CD4-positive, alpha-beta T cell (primary cell): ENCODE results near the gene F11R. TPM values are rescaled to one million over a fixed set of nuclear protein-coding genes. Genes with fewer than 3 reads are reported as not detected.
A peak's percentile ranks its signal among the peaks of the same experiment; 100 is the strongest.

ENCODE experiments used
- ATAC-seq: fragments of 200-7000 bp; cut with Tn5 transposase; one replicate; pipeline ENCODE4 v1.10.0; 2022; ENCODE audit warnings: mild to moderate bottlenecking; ENCODE audit not compliant: poor library complexity
- CTCF ChIA-PET: fragments of 350-600 bp; sonication (Branson Sonifier 250); formaldehyde crosslinking; loops from one replicate; lab custom pipeline; 2021; ENCODE audit warnings: antibody characterized with exemption, inconsistent platforms; lab: Charles Lee
- POLR2A ChIA-PET: fragments of 350-600 bp; sonication (Branson Sonifier 250); formaldehyde crosslinking; loops from one replicate; lab custom pipeline; 2021; ENCODE audit warnings: antibody characterized with exemption, inconsistent platforms; lab: Charles Lee
- DNase-seq, 14 experiments: peaks; one replicate each; pipeline ENCODE4 v3.0.0-alpha.2; 2013 to 2020; ENCODE audit warnings: mixed read lengths in 2 of 14
- H3K27ac ChIP-seq, 2 donors: one replicate each; pipeline versions ENCODE4 v1.5.1 to v1.7.0; 2013; ENCODE audit warnings: low read length in 2 of 2, low read depth in 1 of 2, mild to moderate bottlenecking in 1 of 2
- H3K27me3 ChIP-seq, 2 experiments: 1 replicate in 1 of 2; 2 replicates in 1 of 2; pipeline versions ENCODE4 v1.6.1 to v1.7.0; 2013; ENCODE audit warnings: low read length in 2 of 2, control low read depth in 1 of 2, mild to moderate bottlenecking in 1 of 2, moderate library complexity in 1 of 2; ENCODE audit not compliant: insufficient read depth in 2 of 2, control insufficient read depth in 1 of 2
- H3K36me3 ChIP-seq: one replicate; pipeline ENCODE4 v1.6.1; 2013; ENCODE audit warnings: low read length, control low read depth; ENCODE audit not compliant: insufficient read depth
- H3K4me1 ChIP-seq: one replicate; pipeline ENCODE4 v1.6.1; 2013; ENCODE audit warnings: low read length, control low read depth; ENCODE audit not compliant: insufficient read depth
- H3K4me3 ChIP-seq: one replicate; pipeline ENCODE4 v1.5.1; 2013; ENCODE audit warnings: mild to moderate bottlenecking, low read length, moderate library complexity
- H3K9me3 ChIP-seq, 2 experiments: 1 replicate in 1 of 2; 2 replicates in 1 of 2; pipeline versions ENCODE4 v1.6.1 to v1.7.0; 2013; ENCODE audit warnings: low read length in 2 of 2, mild to moderate bottlenecking in 2 of 2, control low read depth in 1 of 2, moderate library complexity in 1 of 2; ENCODE audit not compliant: control insufficient read depth in 1 of 2, insufficient read depth in 1 of 2
- H3K27ac Mint-ChIP-seq: one replicate; pipeline ENCODE4 v1.8.0; 2020; ENCODE audit warnings: mixed read lengths
- H3K27me3 Mint-ChIP-seq: one replicate; pipeline ENCODE4 v1.8.0; 2021; ENCODE audit warnings: mixed read lengths
- H3K36me3 Mint-ChIP-seq: one replicate; pipeline ENCODE4 v1.8.0; 2021; ENCODE audit warnings: low read depth, mixed read lengths
- H3K4me1 Mint-ChIP-seq: one replicate; pipeline ENCODE4 v1.8.0; 2021; ENCODE audit warnings: low read depth, mixed read lengths
- H3K4me3 Mint-ChIP-seq: one replicate; pipeline ENCODE4 v1.8.0; 2020; ENCODE audit warnings: mild to moderate bottlenecking, mixed read lengths
- H3K9me3 Mint-ChIP-seq: one replicate; pipeline ENCODE4 v1.8.0; 2020; ENCODE audit warnings: mixed read lengths
- intact Hi-C, 2 experiments: fragments of 100-400 bp; cut with DNase I in 1 of 2; cut with micrococcal nuclease in 1 of 2; formaldehyde crosslinking; loops; one replicate each; pipeline versions ENCODE4 v1.15.1 to v1.9.0; 2023 to 2025; cut with DNase I, micrococcal nuclease
- total RNA-seq, 174 experiments: library from RNA in 2 of 174; stranded (reverse) in 2 of 174; gene quantifications; one replicate each; pipeline ENCODE4 v1.2.3 and lab custom pipeline; 2021 to 2026
- TF ChIP-seq, protein P1 (sequence below): fragments of 200-600 bp; IDR thresholded peaks from one replicate; pipeline ENCODE4 v1.8.0; 2022; ENCODE audit warnings: antibody characterized with exemption, mild to moderate bottlenecking

Gene F11R
- total RNA-seq, 2 experiments from 2014 or later = 15.2 to 16.2 TPM

DNA sequence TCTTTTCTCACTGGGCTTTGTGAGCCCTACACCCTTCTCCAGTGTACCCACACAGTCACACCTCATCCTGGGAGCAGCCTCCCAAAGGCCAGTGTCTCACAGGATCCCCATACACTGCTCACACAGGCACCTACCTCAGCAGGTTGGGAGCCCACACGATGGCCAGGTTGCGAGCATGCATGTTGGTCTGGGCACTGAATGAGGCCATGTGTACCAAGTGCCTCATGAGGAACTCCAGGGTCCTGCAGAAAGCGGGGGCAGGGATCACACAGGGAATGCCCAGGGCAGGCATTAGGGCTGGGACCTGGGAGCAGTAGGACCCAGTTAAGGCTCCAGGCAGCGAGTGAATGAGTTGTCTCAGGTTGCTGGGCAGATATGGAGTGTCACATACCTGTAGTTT, 33.3 kb upstream of the F11R start:
- peaks cover 22% of the 10 kb centered on the region for H3K4me1 Mint-ChIP-seq

DNA sequence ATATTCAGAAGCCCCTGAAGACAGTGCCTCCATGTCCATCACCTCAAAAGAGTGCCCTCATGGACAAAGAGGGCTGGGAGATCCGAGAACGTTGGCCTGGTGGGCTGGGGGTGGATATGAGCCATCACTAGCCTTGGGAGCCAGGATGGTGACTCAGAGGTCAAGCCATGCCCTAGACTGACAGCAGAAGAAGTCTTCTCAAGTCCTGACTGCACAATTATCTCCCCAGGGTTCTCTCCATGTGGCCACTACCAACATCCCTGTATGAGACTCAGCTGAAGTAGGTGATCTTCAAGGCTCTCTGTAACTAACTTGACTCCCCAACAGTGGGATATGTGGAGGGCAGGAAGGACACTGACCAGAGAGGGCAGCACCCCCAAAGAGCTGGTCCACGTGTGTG, 31.9 kb upstream of the F11R start:
- no peak for DNase-seq
- Mint-ChIP-seq H3K4me3 (no peak overlapping the region), H3K36me3 (peaks cover 85% of the 10 kb centered on the region), H3K9me3 (no peaks in the 10 kb centered on the region), H3K4me1 (peaks cover 19% of the 10 kb centered on the region), H3K27ac (peak overlapping the region; percentile 64), H3K27me3 (no peaks in the 10 kb centered on the region)
- CTCF ChIA-PET = no interaction called here
- Histone ChIP-seq H3K4me3 (no peak overlapping the region), H3K9me3 (no peaks in the 10 kb centered on the region), H3K27ac (no peak overlapping the region), H3K27me3 (no peaks in the 10 kb centered on the region), H3K36me3 (peaks cover 96% of the 10 kb centered on the region), H3K4me1 (peaks cover 34% of the 10 kb centered on the region)
- TF ChIP-seq, protein P1, sequence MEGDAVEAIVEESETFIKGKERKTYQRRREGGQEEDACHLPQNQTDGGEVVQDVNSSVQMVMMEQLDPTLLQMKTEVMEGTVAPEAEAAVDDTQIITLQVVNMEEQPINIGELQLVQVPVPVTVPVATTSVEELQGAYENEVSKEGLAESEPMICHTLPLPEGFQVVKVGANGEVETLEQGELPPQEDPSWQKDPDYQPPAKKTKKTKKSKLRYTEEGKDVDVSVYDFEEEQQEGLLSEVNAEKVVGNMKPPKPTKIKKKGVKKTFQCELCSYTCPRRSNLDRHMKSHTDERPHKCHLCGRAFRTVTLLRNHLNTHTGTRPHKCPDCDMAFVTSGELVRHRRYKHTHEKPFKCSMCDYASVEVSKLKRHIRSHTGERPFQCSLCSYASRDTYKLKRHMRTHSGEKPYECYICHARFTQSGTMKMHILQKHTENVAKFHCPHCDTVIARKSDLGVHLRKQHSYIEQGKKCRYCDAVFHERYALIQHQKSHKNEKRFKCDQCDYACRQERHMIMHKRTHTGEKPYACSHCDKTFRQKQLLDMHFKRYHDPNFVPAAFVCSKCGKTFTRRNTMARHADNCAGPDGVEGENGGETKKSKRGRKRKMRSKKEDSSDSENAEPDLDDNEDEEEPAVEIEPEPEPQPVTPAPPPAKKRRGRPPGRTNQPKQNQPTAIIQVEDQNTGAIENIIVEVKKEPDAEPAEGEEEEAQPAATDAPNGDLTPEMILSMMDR = no peak
- POLR2A ChIA-PET = interaction anchor here (0.7 kb wide), 1 partner anchor 14 kb away, joined by 3 read pairs; the partner anchor contains the start of gene TSTD1
- ATAC-seq = no peak
- intact Hi-C loops = no loop called here

More for the DNA sequence above, 33.3 kb upstream of the F11R start:
- Mint-ChIP-seq H3K4me3 (no peak overlapping the region), H3K36me3 (peaks cover 77% of the 10 kb centered on the region), H3K9me3 (no peaks in the 10 kb centered on the region), H3K27ac (no peak overlapping the region), H3K27me3 (no peaks in the 10 kb centered on the region)
- H3K36me3 ChIP-seq = peaks cover 91% of the 10 kb centered on the region
- H3K4me1 ChIP-seq = peaks cover 29% of the 10 kb centered on the region
- DNase-seq = no peak
- ChIA-PET CTCF (interaction anchor here (0.9 to 1.3 kb wide), 2 partner anchors 9 to 17 kb away, joined by 5 to 7 read pairs; partner anchors contain the start of genes ARHGAP30 and USF1), POLR2A (interaction anchor here (0.8 to 2.5 kb wide), 4 partner anchors 9 to 16 kb away, joined by 3 to 22 read pairs (median 7); partner anchors contain the start of genes ARHGAP30 and USF1)
- ATAC-seq = no peak
- no peaks in the 10 kb centered on the region for H3K27me3 ChIP-seq
- H3K27ac ChIP-seq = no peak overlapping the region
- no peak overlapping the region for H3K4me3 ChIP-seq
- intact Hi-C loops = no loop called here
- no peaks in the 10 kb centered on the region for H3K9me3 ChIP-seq
- TF ChIP-seq, protein P1 = no peak

DNA sequence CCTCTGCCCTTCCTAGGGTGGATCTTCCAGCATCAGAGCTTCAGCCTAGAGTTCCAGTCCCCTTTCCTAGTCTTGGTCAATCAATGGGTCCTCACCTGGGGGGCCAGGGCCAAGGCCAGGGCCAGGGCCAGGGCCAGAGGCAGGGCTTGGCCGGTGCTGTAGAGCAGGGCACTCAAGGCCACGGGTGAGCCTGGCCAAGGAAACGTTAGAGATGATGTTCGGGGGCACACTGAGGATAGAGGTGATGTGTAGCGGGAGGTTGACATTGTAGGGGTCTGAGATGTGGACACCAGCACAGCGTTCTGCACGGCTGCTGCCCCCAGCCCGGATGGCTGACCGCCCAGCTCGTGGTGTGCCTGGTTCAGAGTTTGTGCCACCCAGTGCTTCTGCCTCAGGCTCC, 30.3 kb upstream of the F11R start:
- intact Hi-C loops = no loop called here
- H3K36me3 Mint-ChIP-seq = peaks cover 84% of the 10 kb centered on the region
- H3K4me1 Mint-ChIP-seq = peaks cover 13% of the 10 kb centered on the region
- no peak overlapping the region for H3K4me3 Mint-ChIP-seq
- no peak overlapping the region for H3K27ac Mint-ChIP-seq
- TF ChIP-seq, protein P1 = no peak
- DNase-seq (peak in 1 of 14 experiments; percentile 8), ATAC-seq (no peak)
- Histone ChIP-seq H3K27me3 (no peaks in the 10 kb centered on the region), H3K4me1 (peaks cover 37% of the 10 kb centered on the region), H3K9me3 (no peaks in the 10 kb centered on the region), H3K4me3 (no peak overlapping the region), H3K27ac (peak overlapping the region in 1 of 2 donors; percentile 26), H3K36me3 (peaks cover 84% of the 10 kb centered on the region)
- ChIA-PET POLR2A (interaction anchor here (1.0 to 8.4 kb wide), 2 partner anchors 10 to 17 kb away, joined by 4 to 295 read pairs; partner anchors contain the start of gene ARHGAP30), CTCF (interaction anchor here (1.6 kb wide), 1 partner anchor 10 kb away, joined by 6 read pairs; no protein-coding TSS in a partner anchor)
- no peaks in the 10 kb centered on the region for H3K27me3 Mint-ChIP-seq
- no peaks in the 10 kb centered on the region for H3K9me3 Mint-ChIP-seq
